Measurements from ENCODE around the gene QRSL1. TPM values are rescaled to one million over a fixed set of nuclear protein-coding genes. Genes with fewer than 3 reads are reported as not detected.

QRSL1 gene
- polyA plus RNA-seq, 1 of the 3 experiments (the other 2 are of a cell fraction): 5.7 TPM

GRCh38 chr6:106705156-106705555 lies 75.8 kb downstream of the QRSL1 start (continued):
- TF ChIP-seq REST (IDR thresholded peaks at IDR 0.05; ENCODE audit: low read depth, low read length): no peak
- no peak for TF ChIP-seq NFIC (IDR thresholded peaks at IDR 0.05; ENCODE audit: borderline replicate concordance)

- ChIA-PET CTCF (interaction anchor here (1.4 kb wide), 1 partner anchor 11 kb away, joined by 4 read pairs; no protein-coding TSS in a partner anchor), POLR2A (no interaction called here)
- WGBS (ENCODE audit: low lambda C conversion rate): 58% methylated on average over 1 of the region's 1 CpG
These were observed 81.2 kb downstream of the QRSL1 start for GRCh38 chr6:106710580-106710979.

More at GRCh38 chr6:106710580-106710979, 81.2 kb downstream of the QRSL1 start:
- H3K4me1 ChIP-seq (ENCODE audit: control insufficient read depth in 1 of 2, insufficient read depth in 2 of 2, low read depth in 1 of 2, low read length in 1 of 2): no peaks in the 10 kb centered on the region
- TF ChIP-seq SMC3 (IDR thresholded peaks at IDR 0.05; ENCODE audit: low read depth, low read length) (no peak), ZBTB33 (IDR thresholded peaks at IDR 0.05; ENCODE audit: borderline replicate concordance, low read depth) (no peak), NRF1 (IDR thresholded peaks at IDR 0.05; ENCODE audit: low read depth, low read length) (no peak), IRF3 (IDR thresholded peaks at IDR 0.05; ENCODE audit: low read depth, low read length) (no peak), SIN3A (IDR thresholded peaks at IDR 0.05; ENCODE audit: borderline replicate concordance, low read depth, low read length) (no peak)
- no peak overlapping the region for H3K9ac ChIP-seq
- no peaks in the 10 kb centered on the region for H3F3A ChIP-seq (replicated peaks; ENCODE audit: insufficient read depth)
- no peaks in the 10 kb centered on the region for H3K9me3 ChIP-seq
- H4K20me1 ChIP-seq (ENCODE audit: insufficient read depth): no peaks in the 10 kb centered on the region
- H3K27me3 ChIP-seq (ENCODE audit: insufficient read depth): no peaks in the 10 kb centered on the region
- no peak overlapping the region for H3K4me3 ChIP-seq (ENCODE audit: low read depth in 2 of 2, low read length in 1 of 2)
- H3K79me2 ChIP-seq (ENCODE audit: insufficient read depth): no peaks in the 10 kb centered on the region
- no peaks in the 10 kb centered on the region for H3K36me3 ChIP-seq (replicated peaks in 1 of 2; ENCODE audit: control insufficient read depth in 1 of 2, insufficient read depth in 2 of 2, low read length in 1 of 2)
- H2AFZ ChIP-seq (ENCODE audit: low read depth): no peak overlapping the region
- H3K9me2 ChIP-seq: no peaks in the 10 kb centered on the region
- H3K27ac ChIP-seq (ENCODE audit: low read depth in 2 of 2, low read length in 1 of 2): no peak overlapping the region
- no peak for DNase-seq
- H3K4me2 ChIP-seq: no peak overlapping the region

Data from SK-N-SH (cell line).